ENCODE data around the gene FADS1.

Gene FADS1

DNA sequence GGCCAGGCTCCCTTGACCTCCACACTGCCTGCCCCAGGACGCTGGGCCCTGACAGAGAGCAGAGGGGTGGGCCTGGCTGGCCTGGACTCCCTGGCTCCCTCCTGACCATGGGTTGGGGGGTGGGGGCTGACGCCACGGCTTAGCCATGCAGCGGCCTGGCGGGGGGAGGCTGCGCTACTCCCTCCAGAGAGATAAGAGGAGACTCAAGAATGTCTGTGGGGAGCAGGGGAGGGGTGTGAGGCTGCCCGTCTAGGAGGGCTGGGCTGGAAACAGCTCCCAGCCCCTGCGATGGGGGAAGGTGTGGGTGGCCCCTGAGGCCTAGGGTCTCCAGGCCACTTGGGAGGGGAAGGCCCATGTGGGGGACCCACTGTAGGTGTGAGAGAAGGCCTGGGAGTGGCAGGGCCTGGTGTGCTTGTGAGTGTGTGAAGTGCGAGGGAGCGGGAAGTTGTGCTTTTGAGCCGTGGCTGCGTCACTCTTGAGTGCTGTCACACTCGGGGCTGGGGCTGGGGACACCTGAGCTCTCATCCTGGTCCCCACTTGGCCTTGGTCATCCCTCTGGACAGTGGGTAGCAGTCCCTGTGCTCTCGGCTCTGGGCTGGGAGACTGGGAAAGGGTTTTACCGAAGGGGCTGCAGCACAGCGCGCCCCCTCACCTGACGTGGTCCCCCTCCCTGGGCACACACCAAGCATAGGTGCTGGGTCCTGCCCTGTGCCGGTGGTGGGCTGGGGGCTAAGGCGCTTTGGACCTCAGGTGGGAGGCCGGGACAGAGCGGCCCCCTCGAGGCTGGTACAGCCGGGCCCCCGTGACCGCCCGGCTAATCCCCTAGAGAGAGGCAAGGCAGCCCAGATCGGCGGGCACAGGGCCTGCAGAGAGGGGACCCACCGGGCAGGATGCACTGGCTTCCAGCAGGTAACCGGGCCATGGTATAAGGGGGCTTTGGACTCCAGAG, 62.0 kb downstream of the FADS1 start:
- DNase-seq, result no peak

DNA sequence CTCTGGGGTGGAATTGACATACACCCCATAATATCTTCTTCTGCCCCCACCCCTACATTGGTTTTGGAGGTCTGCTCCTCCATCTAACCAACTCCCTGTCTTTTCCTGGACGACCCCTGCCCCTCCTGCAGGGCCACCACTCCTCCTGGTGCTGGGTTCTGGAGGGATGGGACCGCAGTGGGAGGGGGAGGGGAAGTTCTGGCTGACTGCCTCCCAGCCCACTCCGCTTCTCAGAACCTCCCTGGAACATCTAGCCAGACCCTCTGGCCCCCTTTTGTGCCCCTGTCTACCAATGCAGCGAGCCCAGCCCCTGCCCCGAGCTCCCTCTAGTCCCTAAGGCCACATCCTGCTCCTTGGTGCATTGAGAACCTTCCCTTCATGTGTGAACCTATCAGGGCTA, 63.1 kb downstream of the FADS1 start:
- no peak for DNase-seq

DNA sequence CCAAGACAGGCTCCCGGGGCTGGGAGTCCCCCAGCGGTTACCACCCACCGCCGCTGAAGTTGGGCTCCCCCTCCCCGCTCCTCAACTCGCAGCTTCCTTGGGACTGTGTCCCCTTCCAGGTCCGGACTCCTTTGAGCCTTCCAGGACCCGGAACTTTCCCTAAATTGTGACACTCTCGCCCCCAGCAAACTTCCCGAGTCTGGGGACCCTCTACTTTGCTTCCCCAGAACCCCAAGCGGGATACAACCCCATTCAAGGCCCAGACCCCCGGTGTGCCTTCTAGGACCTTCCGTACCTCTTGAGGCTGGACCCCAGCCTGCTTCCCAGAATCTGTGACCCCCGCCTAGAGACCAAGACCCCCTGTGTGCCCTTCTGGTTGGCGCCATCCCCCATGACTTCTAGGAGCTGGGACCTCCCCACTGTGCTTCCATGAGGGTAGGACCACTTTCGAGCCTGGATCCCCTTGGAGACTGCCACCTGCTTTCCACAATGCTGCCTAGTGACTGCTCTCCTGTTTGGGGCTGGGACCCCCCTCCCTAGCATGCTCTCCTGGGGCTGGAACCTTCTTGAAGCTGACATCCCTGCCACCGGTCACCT, 63.8 kb downstream of the FADS1 start:
- DNase-seq, result no peak

DNA sequence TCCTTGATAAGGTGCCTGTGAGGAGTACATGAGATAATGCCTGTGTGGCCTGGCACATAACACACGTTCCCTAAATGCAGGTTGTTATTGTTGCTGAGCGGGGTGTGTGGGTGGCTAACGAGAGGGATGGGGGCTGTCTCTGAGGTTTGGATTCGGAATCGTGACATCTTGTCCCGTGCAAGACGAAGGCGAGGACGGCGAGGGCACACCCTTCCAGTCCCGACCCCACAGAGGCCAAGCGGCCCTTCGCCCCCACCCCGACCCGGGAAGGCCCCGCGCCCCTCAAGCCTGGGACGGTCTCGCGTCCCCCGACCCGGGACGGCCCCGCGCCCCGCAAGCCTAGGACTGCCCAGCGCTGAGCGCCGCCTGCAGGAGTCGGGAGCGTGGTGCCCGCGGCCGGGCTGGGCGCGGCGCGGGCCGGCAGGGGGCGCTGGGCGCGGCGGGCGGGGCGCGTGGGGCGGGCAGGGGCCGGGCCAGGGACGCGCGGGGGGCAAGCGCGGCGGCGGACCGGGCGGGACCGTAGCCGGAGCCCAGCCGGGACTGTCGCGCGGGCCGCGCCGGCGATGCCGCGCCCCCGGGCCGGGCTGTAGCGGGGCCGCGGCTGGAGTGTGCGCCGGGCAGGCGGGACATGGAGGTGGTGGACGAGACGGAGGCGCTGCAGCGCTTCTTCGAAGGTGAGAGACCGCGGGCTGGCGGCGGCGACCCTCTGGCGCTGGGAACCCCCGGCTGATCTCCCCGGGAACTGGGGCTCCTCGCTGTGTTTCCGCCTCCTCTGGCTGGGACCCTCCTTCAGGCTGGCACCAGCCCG, 64.5 kb downstream of the FADS1 start, which contains the start of gene MYRF:
Gene MYRF (plus strand): TSS at position 520 of the 808 bp plus-strand sequence. CDS start 109 bp downstream, at position 629.
- peak; percentile 64 for DNase-seq

DNA sequence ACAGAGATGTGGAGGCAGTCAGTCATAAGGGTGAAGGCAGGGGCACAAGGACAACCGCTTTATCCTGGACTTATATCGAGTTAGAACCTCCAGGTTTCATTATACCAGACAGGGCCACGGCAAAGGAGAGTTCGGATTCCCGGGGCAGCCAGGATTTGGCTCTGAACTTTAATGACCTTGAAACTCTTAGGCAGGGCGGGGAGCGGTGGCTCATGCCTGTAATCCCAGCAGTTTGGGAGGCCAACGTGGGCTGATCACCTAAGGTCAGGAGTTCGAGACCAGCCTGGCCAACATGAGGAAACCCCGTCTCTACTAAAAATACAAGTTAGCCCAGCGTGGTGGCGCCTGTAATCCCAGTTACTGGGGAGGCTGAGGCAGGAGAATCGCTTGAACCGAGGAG, 65.4 kb downstream of the FADS1 start:
- no peak for DNase-seq

DNA sequence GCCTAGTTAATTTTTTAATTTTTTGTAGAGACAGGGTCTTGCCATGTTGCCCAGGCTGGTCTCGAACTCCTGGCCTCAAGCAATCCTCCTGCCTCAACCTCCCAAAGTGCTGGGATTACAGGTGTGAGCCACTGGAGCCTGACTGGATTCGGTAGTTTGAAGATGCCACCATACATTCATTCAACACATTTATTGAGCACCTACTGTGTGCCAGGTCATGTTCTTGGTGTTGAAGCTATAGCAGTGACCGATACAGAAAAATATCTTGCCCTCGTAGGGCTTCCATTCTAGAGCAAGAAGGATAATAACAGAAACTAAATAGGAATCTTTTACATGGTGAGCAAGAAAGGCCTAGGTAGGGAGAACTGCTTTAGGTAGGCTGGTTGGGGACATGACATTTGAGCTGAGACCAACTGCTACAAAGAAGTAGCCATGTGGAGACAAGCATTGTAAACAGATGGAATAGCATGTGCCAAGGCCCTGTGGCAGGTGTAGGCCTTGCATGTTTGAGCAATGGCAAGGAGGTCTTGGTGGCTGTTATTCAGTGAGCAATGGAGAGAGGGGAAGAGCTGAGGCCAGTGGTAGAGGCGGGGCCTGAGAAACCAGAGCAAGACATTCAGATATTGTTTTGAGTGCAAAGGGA, 66.1 kb downstream of the FADS1 start:
- DNase-seq, result no peak

Measured in activated CD8-positive, alpha-beta memory T cell treated with anti-CD3 and anti-CD28 coated beads, Interleukin-2, amount 50 U/mL, for 4 hours (primary cell).